B cell (primary cell): ENCODE results near the gene NRGN.

Source experiments
- EZH2 ChIP-seq: IDR thresholded peaks from 2 replicates; pipeline ENCODE4 v1.6.1; 2012; ENCODE audit warnings: borderline replicate concordance, low read depth, mild to moderate bottlenecking, moderate library complexity, low read length; ENCODE audit not compliant: insufficient read depth, poor library complexity, severe bottlenecking
- TF ChIP-seq, protein P1 (sequence below): fragments of 200-600 bp; IDR thresholded peaks from one replicate; pipeline ENCODE4 v1.8.0; 2022; ENCODE audit warnings: antibody characterized with exemption, mild to moderate bottlenecking

- TF ChIP-seq, protein P1, sequence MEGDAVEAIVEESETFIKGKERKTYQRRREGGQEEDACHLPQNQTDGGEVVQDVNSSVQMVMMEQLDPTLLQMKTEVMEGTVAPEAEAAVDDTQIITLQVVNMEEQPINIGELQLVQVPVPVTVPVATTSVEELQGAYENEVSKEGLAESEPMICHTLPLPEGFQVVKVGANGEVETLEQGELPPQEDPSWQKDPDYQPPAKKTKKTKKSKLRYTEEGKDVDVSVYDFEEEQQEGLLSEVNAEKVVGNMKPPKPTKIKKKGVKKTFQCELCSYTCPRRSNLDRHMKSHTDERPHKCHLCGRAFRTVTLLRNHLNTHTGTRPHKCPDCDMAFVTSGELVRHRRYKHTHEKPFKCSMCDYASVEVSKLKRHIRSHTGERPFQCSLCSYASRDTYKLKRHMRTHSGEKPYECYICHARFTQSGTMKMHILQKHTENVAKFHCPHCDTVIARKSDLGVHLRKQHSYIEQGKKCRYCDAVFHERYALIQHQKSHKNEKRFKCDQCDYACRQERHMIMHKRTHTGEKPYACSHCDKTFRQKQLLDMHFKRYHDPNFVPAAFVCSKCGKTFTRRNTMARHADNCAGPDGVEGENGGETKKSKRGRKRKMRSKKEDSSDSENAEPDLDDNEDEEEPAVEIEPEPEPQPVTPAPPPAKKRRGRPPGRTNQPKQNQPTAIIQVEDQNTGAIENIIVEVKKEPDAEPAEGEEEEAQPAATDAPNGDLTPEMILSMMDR, result no peak
- no peak for TF ChIP-seq EZH2
Measured at GRCh38 chr11:124754710-124755109, 15.0 kb downstream of the NRGN start.
